Stimulated activated naive CD8-positive, alpha-beta T cell treated with anti-CD3 and anti-CD28 coated beads, Interleukin-15, amount 100 ng/mL, for 72 hours (primary cell): ENCODE measurements around the gene UXS1.
A peak's percentile ranks its signal among the peaks of the same experiment; 100 is the strongest.
"Not testable (repeated sequence)": the region's sequence is repeated elsewhere in the genome, so short reads cannot be mapped to it uniquely, and the experiment has no call there.

Source experiments
- ATAC-seq: fragments of 150-1000 bp; cut with Tn5 transposase; 2 replicates; pipeline ENCODE4 v1.10.0; 2021; ENCODE audit warnings: mild to moderate bottlenecking, moderate library complexity
- DNase-seq, 2 donors: peaks; one replicate each; pipeline ENCODE4 v3.0.0; 2021 to 2022
- H3K27ac Mint-ChIP-seq, 2 donors: one replicate each; pipeline ENCODE4 v1.8.0; 2022; ENCODE audit warnings: mild to moderate bottlenecking in 2 of 2, mixed read lengths in 2 of 2, moderate library complexity in 2 of 2
- H3K27me3 Mint-ChIP-seq: one replicate; pipeline ENCODE4 v1.8.0; 2022; ENCODE audit warnings: mixed read lengths
- H3K4me1 Mint-ChIP-seq: one replicate; pipeline ENCODE4 v1.8.0; 2022; ENCODE audit warnings: mild to moderate bottlenecking, mixed read lengths
- H3K4me3 Mint-ChIP-seq, 2 donors: one replicate each; pipeline ENCODE4 v1.8.0; 2022; ENCODE audit warnings: mild to moderate bottlenecking in 2 of 2, mixed read lengths in 2 of 2, moderate library complexity in 1 of 2
- H3K9me3 Mint-ChIP-seq, 2 donors: one replicate each; pipeline ENCODE4 v1.8.0; 2022; ENCODE audit warnings: mixed read lengths in 2 of 2

The UXS1 gene

DNA sequence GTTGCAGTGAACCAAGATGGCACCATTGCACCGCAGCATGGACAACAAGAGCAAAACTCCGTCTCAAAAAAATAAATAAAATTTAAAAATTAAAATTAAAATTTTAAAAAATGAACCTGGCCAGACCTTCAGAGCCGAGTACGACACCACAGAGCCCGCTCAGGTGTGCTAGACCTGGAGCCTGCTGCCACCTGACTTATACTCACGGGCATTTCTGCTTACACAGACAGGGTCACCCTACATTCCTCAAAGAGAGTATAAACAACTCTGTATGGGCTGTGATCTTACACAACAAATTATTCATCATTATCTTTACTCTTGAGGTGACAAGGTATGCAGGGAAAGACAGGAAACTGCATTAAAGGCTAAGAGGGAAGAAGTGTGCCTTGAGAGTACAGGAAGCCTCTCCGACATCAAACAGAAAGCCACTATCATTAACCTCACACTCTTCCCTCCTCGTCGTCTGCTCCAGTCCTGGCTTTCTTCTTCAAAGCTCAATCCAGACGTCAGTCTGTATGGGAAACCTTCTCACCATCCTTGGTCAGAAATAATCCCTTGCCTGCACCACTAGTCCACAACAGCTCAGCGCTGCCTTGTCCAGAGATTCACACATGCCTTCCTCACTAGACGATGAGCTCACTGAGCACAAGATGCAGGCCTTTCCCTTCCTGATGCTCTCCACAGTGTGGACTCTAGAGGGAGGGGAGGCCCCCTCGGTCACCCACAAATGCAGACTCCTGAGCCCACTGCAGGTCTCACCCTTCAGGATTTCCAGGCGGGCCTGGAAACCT lies 56.2 kb downstream of the UXS1 start:
- ATAC-seq (peak; percentile 61), DNase-seq (peak; percentile 14 to 25)
- Mint-ChIP-seq H3K4me1 (peaks cover 47% of the 10 kb centered on the region), H3K9me3 (no peaks in the 10 kb centered on the region), H3K27ac (peak overlapping the region; percentile 91 to 93), H3K4me3 (peak overlapping the region; percentile 87), H3K27me3 (no peaks in the 10 kb centered on the region)

DNA sequence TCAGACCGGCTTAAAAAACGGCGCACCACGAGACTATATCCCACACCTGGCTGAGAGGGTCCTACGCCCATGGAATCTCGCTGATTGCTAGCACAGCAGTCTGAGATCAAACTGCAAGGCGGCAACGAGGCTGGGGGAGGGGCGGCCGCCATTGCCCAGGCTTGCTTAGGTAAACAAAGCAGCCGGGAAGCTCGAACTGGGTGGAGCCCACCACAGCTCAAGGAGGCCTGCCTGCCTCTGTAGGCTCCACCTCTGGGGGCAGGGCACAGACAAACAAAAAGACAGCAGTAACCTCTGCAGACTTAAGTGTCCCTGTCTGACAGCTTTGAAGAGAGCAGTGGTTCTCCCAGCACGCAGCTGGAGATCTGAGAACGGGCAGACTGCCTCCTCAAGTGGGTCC lies 62.9 kb downstream of the UXS1 start:
- not testable (repeated sequence) for H3K4me3 Mint-ChIP-seq, ATAC-seq, H3K27me3 Mint-ChIP-seq, DNase-seq, H3K9me3 Mint-ChIP-seq, H3K27ac Mint-ChIP-seq
- H3K4me1 Mint-ChIP-seq = peaks cover 27% of the 10 kb centered on the region

DNA sequence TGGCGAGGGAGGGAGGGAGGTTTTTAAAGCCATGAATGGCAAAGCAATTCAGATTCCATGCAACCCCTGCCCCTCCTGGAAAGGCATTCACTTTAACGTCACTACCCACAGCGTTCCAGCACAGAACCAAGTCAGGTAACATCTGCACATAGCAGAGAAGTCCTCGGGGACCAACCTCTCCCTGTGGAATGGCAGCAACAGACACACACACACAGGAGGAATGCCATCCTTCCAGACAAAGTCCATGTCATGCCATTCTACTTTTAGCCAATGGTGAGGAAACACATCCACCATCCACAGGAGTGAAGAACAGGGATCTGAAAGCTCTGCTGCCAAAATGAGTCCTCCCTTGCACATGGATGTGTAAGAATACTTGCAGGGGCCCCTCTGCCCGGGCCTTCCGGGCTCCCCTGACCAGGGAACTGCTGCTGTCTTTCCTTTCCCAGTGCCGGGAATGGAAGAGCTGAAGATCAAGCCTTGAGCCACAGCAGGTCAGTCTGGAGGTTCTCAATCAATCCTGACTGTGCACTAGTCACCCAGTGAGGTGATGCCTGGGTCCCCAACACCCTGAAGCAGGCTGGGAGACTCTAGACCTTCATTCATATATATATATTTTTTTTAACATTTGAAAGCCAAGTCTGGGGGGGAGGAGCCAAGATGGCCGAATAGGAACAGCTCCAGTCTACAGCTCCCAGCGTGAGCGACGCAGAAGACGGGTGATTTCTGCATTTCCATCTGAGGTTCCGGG lies 63.7 kb downstream of the UXS1 start:
- H3K4me3 Mint-ChIP-seq = no peak overlapping the region
- DNase-seq (no peak), ATAC-seq (no peak)
- H3K27me3 Mint-ChIP-seq = no peaks in the 10 kb centered on the region
- H3K27ac Mint-ChIP-seq = peak overlapping the region; percentile 19 to 54
- H3K9me3 Mint-ChIP-seq = no peaks in the 10 kb centered on the region
- H3K4me1 Mint-ChIP-seq = peaks cover 27% of the 10 kb centered on the region

DNA sequence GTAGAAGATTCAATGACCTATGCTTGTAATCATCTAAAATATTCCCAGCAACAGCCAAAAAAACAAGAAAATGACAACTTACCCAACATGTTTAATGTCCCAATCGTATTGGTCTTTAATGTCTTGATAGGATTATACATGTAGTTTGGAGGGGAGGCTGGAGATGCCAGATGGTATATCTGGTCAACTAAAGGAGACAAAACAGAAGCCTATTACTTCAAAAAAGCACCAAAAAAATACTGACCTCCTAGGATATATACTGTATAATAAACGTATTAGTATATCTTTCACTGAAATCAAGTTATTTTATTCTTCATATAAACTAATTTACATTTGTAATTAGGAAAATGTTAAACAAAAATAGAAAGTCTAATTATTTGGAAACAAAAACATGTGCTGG lies 64.5 kb downstream of the UXS1 start:
- ATAC-seq (no peak), DNase-seq (no peak)
- no peak overlapping the region for H3K4me3 Mint-ChIP-seq
- no peaks in the 10 kb centered on the region for H3K9me3 Mint-ChIP-seq
- no peaks in the 10 kb centered on the region for H3K27me3 Mint-ChIP-seq
- peaks cover 27% of the 10 kb centered on the region for H3K4me1 Mint-ChIP-seq
- H3K27ac Mint-ChIP-seq = peak overlapping the region in 1 of 2 donors; percentile 29

DNA sequence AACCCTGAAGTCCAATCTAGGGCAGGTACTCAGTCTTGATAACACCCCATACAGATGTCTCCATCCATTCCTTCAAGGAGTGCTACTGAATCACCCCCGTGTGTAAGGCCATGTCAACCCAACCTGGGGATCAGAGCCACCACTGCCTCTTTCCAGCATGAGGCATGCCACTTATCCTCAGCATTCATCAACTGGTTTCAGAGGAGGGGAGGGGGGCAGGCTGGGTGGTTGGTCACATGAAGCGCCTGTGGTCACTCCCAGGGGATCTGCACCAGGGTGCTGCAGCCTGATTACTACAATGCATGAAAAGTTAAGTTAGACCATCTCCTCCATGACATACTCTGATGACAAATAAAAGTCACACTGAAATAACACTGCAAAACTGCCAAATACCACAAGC lies 65.0 kb downstream of the UXS1 start:
- ATAC-seq (no peak), DNase-seq (no peak)
- Mint-ChIP-seq H3K4me3 (no peak overlapping the region), H3K27me3 (no peaks in the 10 kb centered on the region), H3K4me1 (peaks cover 27% of the 10 kb centered on the region), H3K27ac (no peak overlapping the region), H3K9me3 (no peaks in the 10 kb centered on the region)

DNA sequence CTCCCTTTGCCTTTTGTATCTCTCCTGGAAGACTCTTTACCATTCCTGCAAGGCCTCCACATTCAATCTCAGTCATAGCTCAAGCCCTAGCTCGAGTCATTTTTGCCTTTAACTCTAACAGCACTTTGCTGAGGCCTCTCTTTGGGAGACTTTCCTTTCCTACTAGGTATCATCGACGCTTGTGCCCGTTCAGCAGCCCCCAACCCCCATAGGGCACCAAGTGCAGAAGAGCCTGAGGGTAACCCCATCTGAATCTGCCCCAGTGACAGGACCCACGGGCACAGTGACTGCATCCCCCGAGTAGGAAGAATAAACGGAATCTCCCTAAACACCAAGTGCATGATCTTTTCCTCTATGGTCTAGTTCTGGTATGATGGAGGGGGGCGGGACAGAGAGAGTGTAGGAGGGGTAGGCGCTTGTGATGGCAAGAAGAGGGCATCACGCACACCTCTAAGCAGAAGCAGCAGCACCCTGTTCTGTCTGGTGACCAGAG lies 66.3 kb downstream of the UXS1 start:
- DNase-seq (no peak), ATAC-seq (peak; percentile 39)
- Mint-ChIP-seq H3K9me3 (no peaks in the 10 kb centered on the region), H3K4me3 (no peak overlapping the region), H3K27me3 (no peaks in the 10 kb centered on the region), H3K4me1 (peaks cover 27% of the 10 kb centered on the region), H3K27ac (peak overlapping the region in 1 of 2 donors; percentile 87)

DNA sequence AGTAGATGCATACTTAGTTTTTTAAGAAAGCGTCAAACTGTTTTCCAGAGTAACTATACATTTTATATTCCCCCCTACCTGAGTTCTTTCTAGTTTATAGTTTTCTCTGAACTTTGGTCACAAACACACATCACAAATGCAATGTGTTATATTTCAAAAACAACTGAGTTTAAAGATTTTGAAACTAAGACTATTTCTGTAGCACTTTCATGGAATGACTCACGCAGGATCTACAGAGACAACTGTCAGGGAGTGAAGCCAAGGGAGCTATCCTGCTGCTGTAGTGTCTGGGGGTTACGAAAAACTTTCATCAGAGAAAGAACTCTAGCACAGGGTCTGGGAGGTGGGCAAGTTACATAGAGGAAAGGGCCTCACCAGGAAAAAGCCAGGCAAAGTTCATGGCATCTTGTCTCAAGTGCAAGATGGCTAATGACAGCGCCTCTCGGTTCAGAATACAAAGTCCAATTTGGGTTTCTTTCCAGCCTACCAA lies 66.8 kb downstream of the UXS1 start:
- H3K4me3 Mint-ChIP-seq = no peak overlapping the region
- ATAC-seq (no peak), DNase-seq (no peak)
- no peaks in the 10 kb centered on the region for H3K27me3 Mint-ChIP-seq
- H3K9me3 Mint-ChIP-seq = no peaks in the 10 kb centered on the region
- peak overlapping the region in 1 of 2 donors; percentile 44 for H3K27ac Mint-ChIP-seq
- H3K4me1 Mint-ChIP-seq = peaks cover 27% of the 10 kb centered on the region

DNA sequence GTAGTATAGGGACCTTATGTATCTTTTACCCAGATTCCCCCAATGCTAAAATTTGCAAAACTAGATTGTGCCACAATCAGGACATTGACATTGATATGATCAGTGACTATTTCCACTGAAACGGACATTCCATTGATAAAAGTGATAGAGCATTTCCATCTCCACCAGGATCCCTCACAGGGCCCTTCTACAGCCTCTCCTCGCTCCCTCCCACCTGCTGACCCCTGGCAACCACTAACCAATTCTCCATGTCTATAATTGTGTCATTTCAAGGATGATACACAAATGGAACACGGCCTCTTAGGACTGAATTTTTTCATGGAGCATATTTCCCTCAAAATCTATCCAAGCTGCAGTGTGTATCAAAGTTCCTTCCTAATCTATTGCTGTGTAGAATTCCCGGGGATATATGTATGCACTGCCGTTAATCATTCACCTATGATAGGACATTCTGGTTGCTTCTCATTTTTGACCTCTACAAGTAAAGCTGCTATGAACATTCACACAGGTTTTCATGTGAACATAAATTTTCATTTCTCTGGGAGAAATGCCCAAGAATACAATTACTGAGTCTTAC lies 67.3 kb downstream of the UXS1 start:
- DNase-seq (no peak), ATAC-seq (no peak)
- H3K27ac Mint-ChIP-seq = peak overlapping the region in 1 of 2 donors; percentile 64
- H3K27me3 Mint-ChIP-seq = no peaks in the 10 kb centered on the region
- no peaks in the 10 kb centered on the region for H3K9me3 Mint-ChIP-seq
- H3K4me1 Mint-ChIP-seq = peaks cover 27% of the 10 kb centered on the region
- H3K4me3 Mint-ChIP-seq = no peak overlapping the region

DNA sequence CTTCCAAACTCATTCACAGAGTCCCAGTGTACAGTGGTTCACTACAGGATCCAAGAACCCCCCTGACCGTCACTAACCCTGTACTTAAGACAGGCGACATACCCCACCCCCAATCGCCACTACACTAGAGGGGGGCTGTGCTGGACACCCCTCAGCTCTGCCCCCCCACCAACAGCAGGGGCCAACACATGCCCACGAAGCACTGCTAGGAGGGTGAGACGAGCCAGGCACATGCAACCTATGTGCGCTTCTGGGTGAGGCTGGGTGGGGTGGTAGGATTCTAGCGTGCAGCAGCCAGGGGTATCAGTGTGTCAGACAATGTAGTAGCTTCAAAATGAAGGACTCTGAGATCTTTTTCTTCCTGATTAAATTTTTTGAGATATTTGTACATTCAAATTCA lies 67.8 kb downstream of the UXS1 start:
- Mint-ChIP-seq H3K27ac (peak overlapping the region in 1 of 2 donors; percentile 79), H3K9me3 (no peaks in the 10 kb centered on the region), H3K4me1 (peaks cover 27% of the 10 kb centered on the region), H3K27me3 (no peaks in the 10 kb centered on the region), H3K4me3 (no peak overlapping the region)
- DNase-seq = no peak
- ATAC-seq = no peak

DNA sequence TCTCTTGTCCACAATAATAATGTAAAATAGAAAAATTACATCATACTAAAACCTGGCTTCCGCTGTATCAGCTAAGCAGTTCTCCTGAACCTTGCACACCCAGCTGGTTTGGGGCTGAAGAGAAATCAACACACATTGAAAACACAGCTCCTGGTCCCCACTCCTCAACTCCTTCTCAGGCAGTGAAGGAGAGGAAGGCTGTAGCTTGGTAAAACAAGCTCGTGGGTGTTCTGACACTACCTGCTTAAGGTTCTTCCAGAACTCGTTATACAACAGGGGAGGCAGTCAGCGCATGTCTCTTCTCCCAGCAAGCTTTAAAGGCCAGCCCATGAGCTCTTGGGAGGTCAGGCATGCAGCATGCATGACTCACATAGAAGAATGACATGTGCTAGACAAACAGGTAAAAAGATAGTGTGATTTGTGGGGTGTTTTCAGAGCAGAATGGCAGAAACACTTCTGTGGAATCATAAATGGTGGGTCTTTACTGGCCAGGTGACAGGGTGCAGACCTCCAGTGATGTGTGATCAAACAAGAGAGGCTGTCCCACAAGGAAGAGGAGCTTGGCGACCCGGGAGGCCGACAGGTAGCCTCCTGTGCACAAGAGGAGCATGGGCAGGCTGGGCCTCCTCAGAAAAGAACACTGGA lies 69.1 kb downstream of the UXS1 start:
- H3K27me3 Mint-ChIP-seq = no peaks in the 10 kb centered on the region
- no peak overlapping the region for H3K4me3 Mint-ChIP-seq
- peak overlapping the region in 1 of 2 donors; percentile 82 for H3K27ac Mint-ChIP-seq
- no peak for DNase-seq
- peaks cover 27% of the 10 kb centered on the region for H3K4me1 Mint-ChIP-seq
- no peaks in the 10 kb centered on the region for H3K9me3 Mint-ChIP-seq
- no peak for ATAC-seq

DNA sequence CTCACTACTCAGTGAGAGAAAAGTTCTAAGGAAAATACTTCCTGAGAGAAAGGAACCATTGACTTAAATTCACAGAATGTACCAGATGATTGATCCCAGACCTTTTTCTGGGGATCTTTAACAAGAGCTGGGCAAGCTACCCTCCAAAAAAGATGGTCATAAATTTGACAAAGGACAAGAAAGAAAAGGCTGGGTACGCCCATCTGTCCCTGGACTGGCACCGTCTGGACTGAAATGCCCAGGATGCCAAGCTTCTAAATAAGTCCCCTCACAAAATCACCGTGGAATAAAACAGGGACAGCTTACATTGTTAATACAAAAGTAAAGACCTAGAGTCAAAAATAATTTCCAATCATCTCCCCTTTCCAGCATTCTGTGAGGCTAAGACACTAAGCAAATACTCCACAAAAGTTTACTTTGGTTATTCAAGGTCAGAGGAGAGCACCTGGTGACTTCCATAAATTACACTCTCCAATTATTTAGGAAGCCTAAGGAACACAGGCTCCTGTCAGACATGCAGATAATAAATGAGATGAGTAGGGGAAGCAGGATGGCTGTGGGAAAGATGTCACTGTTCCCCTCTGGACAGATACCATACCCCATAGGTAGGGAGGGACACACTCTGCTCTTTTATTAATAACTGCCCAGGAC lies 69.9 kb downstream of the UXS1 start:
- ATAC-seq = no peak
- Mint-ChIP-seq H3K27ac (peak overlapping the region in 1 of 2 donors; percentile 66), H3K27me3 (no peaks in the 10 kb centered on the region), H3K4me1 (peaks cover 23% of the 10 kb centered on the region), H3K9me3 (no peaks in the 10 kb centered on the region), H3K4me3 (no peak overlapping the region)
- DNase-seq = no peak

DNA sequence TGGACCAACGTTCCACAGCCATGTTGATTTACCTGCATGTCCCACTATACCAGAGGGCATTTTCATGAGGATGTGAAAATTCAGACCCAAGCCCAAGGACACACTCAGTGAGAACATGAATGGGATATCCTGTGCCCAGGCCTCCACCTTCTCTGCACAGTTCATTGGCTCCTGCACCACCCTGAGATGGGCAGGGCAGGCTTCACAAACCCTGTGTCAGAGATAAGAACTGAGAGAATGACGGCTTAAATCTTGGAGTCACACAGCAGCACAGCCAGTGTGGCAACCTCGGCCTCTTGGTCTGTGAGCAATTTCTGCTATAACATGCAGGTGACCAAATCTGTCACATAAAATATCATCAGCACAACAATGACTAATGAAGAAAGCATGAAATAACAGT lies 71.9 kb downstream of the UXS1 start:
- DNase-seq = no peak
- Mint-ChIP-seq H3K27ac (no peak overlapping the region), H3K9me3 (no peaks in the 10 kb centered on the region), H3K4me3 (no peak overlapping the region), H3K27me3 (no peaks in the 10 kb centered on the region), H3K4me1 (peaks cover 3% of the 10 kb centered on the region)
- ATAC-seq = no peak

DNA sequence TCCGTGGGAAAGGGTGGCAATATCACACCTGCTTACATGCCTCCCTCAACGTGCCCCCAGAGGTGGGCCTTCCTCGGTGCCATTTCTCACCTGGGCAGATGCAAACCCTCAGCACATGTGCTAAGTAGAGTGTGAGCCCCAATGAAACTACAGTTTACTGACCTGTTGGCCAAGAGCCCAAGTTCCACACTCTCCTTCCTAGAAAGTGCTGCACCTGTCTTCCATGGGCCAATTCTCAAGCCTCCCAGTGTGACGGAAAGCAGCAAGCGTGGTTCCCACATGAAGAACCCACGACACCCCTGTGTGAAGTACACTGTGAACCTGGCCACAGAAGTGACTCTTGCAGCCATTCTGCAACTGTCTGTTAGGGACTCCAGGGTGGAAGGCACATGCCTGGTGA lies 73.7 kb downstream of the UXS1 start:
- Mint-ChIP-seq H3K4me3 (no peak overlapping the region), H3K27me3 (no peaks in the 10 kb centered on the region), H3K9me3 (no peaks in the 10 kb centered on the region), H3K4me1 (peaks cover 11% of the 10 kb centered on the region), H3K27ac (no peak overlapping the region)
- DNase-seq = no peak
- no peak for ATAC-seq

DNA sequence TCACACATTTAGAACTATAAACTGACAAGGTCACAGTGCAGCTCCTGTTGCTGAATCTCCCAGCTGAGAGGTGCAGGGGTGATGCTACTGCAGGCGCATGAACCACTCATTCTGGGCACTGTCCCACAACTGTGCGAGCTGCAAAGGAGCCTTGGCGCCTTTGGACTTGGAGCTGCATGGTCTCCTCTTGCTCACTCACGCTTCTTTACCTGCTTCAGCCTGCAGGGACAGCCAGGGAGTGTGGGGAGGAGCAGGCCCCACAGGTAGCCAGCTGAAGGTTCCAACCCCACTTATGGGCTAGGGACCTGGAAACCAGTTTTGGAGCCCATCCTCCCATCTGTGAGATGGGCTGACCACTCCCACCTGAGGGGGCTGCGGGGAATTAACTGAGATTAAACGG lies 75.0 kb downstream of the UXS1 start:
- Mint-ChIP-seq H3K9me3 (no peaks in the 10 kb centered on the region), H3K4me3 (no peak overlapping the region), H3K4me1 (peaks cover 18% of the 10 kb centered on the region), H3K27ac (peak overlapping the region in 1 of 2 donors; percentile 85), H3K27me3 (no peaks in the 10 kb centered on the region)
- no peak for DNase-seq
- no peak for ATAC-seq
